ENCODE data around the gene LRP3. TPM values are rescaled to one million over a fixed set of nuclear protein-coding genes. Genes with fewer than 3 reads are reported as not detected.

The LRP3 gene
- polyA plus RNA-seq, 1 donor from 2014 or later = 60.1 TPM

DNA sequence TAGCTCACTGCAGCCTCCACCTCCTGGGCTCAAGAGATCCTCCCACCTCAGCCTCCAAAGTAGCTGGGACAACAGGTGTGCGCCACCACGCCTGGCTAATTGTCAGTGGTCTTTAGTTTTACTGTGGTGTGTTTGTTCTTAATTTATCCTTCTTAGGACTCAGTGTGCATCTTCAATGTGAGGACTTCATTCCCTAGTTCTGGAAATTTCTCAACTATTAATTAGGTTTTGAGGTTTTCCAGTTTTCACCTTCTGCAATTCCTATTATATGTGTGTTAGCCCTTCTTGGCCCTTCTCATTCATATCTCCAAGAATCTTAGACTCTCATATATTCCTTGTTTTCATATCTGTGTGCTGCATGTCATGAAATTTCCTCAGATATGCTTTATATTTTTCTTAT lies 63.7 kb downstream of the LRP3 start:
- no peak for TF ChIP-seq POLR2AphosphoS5 (IDR thresholded peaks at IDR 0.05)
- TF ChIP-seq SMC3 (conservative IDR thresholded peaks at IDR 0.05; ENCODE audit: poor library complexity) = no peak
- TF ChIP-seq EP300 (conservative IDR thresholded peaks at IDR 0.05; ENCODE audit: poor library complexity, severe bottlenecking) = no peak
- TF ChIP-seq MXI1 (conservative IDR thresholded peaks at IDR 0.05; ENCODE audit: poor library complexity, severe bottlenecking) = no peak
- TF ChIP-seq REST (IDR thresholded peaks at IDR 0.05; ENCODE audit: borderline replicate concordance) = no peak
- TF ChIP-seq, protein P1, sequence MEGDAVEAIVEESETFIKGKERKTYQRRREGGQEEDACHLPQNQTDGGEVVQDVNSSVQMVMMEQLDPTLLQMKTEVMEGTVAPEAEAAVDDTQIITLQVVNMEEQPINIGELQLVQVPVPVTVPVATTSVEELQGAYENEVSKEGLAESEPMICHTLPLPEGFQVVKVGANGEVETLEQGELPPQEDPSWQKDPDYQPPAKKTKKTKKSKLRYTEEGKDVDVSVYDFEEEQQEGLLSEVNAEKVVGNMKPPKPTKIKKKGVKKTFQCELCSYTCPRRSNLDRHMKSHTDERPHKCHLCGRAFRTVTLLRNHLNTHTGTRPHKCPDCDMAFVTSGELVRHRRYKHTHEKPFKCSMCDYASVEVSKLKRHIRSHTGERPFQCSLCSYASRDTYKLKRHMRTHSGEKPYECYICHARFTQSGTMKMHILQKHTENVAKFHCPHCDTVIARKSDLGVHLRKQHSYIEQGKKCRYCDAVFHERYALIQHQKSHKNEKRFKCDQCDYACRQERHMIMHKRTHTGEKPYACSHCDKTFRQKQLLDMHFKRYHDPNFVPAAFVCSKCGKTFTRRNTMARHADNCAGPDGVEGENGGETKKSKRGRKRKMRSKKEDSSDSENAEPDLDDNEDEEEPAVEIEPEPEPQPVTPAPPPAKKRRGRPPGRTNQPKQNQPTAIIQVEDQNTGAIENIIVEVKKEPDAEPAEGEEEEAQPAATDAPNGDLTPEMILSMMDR (IDR thresholded peaks at IDR 0.05; ENCODE audit: poor library complexity, severe bottlenecking) = no peak
- TF ChIP-seq TAF1 (IDR thresholded peaks at IDR 0.05; ENCODE audit: low read depth) = no peak
- no peak for TF ChIP-seq EZH2 (IDR thresholded peaks at IDR 0.05; ENCODE audit: borderline replicate concordance, insufficient read depth, low read length, poor library complexity, severe bottlenecking)
- TF ChIP-seq RAD21 (conservative IDR thresholded peaks at IDR 0.05) = no peak

More for the DNA sequence above, 63.7 kb downstream of the LRP3 start:
- Histone ChIP-seq H3K4me2 (ENCODE audit: low read length) (no peak overlapping the region), H3K9me3 (ENCODE audit: low read length) (no peaks in the 10 kb centered on the region), H3K27me3 (ENCODE audit: insufficient read depth, low read depth, low read length) (no peaks in the 10 kb centered on the region), H4K20me1 (ENCODE audit: insufficient read depth) (no peaks in the 10 kb centered on the region), H3K4me3 (ENCODE audit: low read length) (no peak overlapping the region), H3K9ac (ENCODE audit: low read length) (no peak overlapping the region), H3K9me2 (ENCODE audit: insufficient read depth, low read length) (no peaks in the 10 kb centered on the region), H3F3A (ENCODE audit: insufficient read depth, low read length, poor library complexity, severe bottlenecking) (no peaks in the 10 kb centered on the region), H2AFZ (ENCODE audit: low read depth, low read length) (no peak overlapping the region), H3K79me2 (replicated peaks; ENCODE audit: insufficient read depth, low read length) (no peaks in the 10 kb centered on the region), H3K27ac (ENCODE audit: low read length) (no peak overlapping the region), H3K36me3 (ENCODE audit: insufficient read depth, low read length) (no peaks in the 10 kb centered on the region)

Other genes starting within 250 kb of the LRP3 start
- 21.5 and 24.1 TPM in 2 replicates for gene CEP89, start 222.4 kb upstream of the LRP3 start, polyA plus RNA-seq
- 3.9 and 4.5 TPM in 2 replicates for gene FAAP24, start 222.1 kb upstream of the LRP3 start, polyA plus RNA-seq
- gene RHPN2, start 129.4 kb upstream of the LRP3 start, polyA plus RNA-seq = 0.60 and 1.5 TPM in 2 replicates
- 10.4 and 11.5 TPM in 2 replicates for gene GPATCH1, start 113.1 kb upstream of the LRP3 start, polyA plus RNA-seq
- gene WDR88, start 62.2 kb upstream of the LRP3 start, polyA plus RNA-seq = 0.35 TPM in 1 of 2 replicates, not detected in the other
- not detected in 2 replicates for gene SLC7A10, start 31.5 kb downstream of the LRP3 start, polyA plus RNA-seq
- gene CEBPA, start 108.2 kb downstream of the LRP3 start, polyA plus RNA-seq = 1.6 and 2.6 TPM in 2 replicates
- 64.6 and 67.5 TPM in 2 replicates for gene CEBPG, start 179.4 kb downstream of the LRP3 start, polyA plus RNA-seq

Data from neural cell (in vitro differentiated cells).